ES-I3 (cell line): ENCODE data around the gene NFKB1.

Experiments
- H3K36me3 ChIP-seq: 2 replicates; pipeline ENCODE4 v1.6.1; 2013; ENCODE audit warnings: mild to moderate bottlenecking, low read length, control low read depth, moderate library complexity; ENCODE audit not compliant: insufficient read depth
- H3K4me1 ChIP-seq: 2 replicates; pipeline ENCODE4 v1.6.1; 2013; ENCODE audit warnings: mild to moderate bottlenecking, control low read depth, low read length; ENCODE audit not compliant: insufficient read depth
- H3K9ac ChIP-seq: 2 replicates; pipeline ENCODE4 v1.6.1; 2013; ENCODE audit warnings: low read depth, mild to moderate bottlenecking, low read length, moderate library complexity
- H3K9me3 ChIP-seq: 2 replicates; pipeline ENCODE4 v1.6.1; 2013; ENCODE audit warnings: mild to moderate bottlenecking, low read length, moderate library complexity; ENCODE audit not compliant: control insufficient read depth, insufficient read depth

Gene NFKB1

GRCh38 chr4:102598086-102598761 is 97.1 kb downstream of the NFKB1 start:
- no peak overlapping the region for H3K9ac ChIP-seq
- H3K36me3 ChIP-seq: no peaks in the 10 kb centered on the region

GRCh38 chr4:102598762-102599374 is 97.7 kb downstream of the NFKB1 start:
- H3K9ac ChIP-seq: no peak overlapping the region
- H3K9me3 ChIP-seq: no peaks in the 10 kb centered on the region
- H3K36me3 ChIP-seq: no peaks in the 10 kb centered on the region
- no peaks in the 10 kb centered on the region for H3K4me1 ChIP-seq

More at GRCh38 chr4:102598086-102598761, 97.1 kb downstream of the NFKB1 start:
- Histone ChIP-seq H3K4me1 (no peaks in the 10 kb centered on the region), H3K9me3 (no peaks in the 10 kb centered on the region)

- no peak overlapping the region for H3K9ac ChIP-seq
- no peaks in the 10 kb centered on the region for H3K4me1 ChIP-seq
- H3K36me3 ChIP-seq: no peaks in the 10 kb centered on the region
- H3K9me3 ChIP-seq: no peaks in the 10 kb centered on the region
Observed at GRCh38 chr4:102599455-102599854, 98.3 kb downstream of the NFKB1 start.

- Histone ChIP-seq H3K9ac (no peak overlapping the region), H3K4me1 (no peaks in the 10 kb centered on the region), H3K36me3 (no peaks in the 10 kb centered on the region), H3K9me3 (no peaks in the 10 kb centered on the region)
Observed at GRCh38 chr4:102599886-102600285, 98.7 kb downstream of the NFKB1 start.

- no peaks in the 10 kb centered on the region for H3K36me3 ChIP-seq
- H3K4me1 ChIP-seq: no peaks in the 10 kb centered on the region
- H3K9ac ChIP-seq: no peak overlapping the region
- no peaks in the 10 kb centered on the region for H3K9me3 ChIP-seq
Observed at GRCh38 chr4:102600689-102601088, 99.5 kb downstream of the NFKB1 start.

GRCh38 chr4:102601586-102602227 is 100.5 kb downstream of the NFKB1 start:
- H3K36me3 ChIP-seq: no peaks in the 10 kb centered on the region; the same call in 1 of the 2 replicates
- H3K9me3 ChIP-seq: no peaks in the 10 kb centered on the region
- H3K9ac ChIP-seq: no peak overlapping the region
- no peaks in the 10 kb centered on the region for H3K4me1 ChIP-seq

- no peaks in the 10 kb centered on the region; the same call in 1 of the 2 replicates for H3K36me3 ChIP-seq
- H3K9ac ChIP-seq: no peak overlapping the region
Observed at GRCh38 chr4:102604222-102604940, 103.2 kb downstream of the NFKB1 start.

GRCh38 chr4:102606261-102606660 is 105.1 kb downstream of the NFKB1 start:
- Histone ChIP-seq H3K9ac (no peak overlapping the region), H3K9me3 (no peaks in the 10 kb centered on the region), H3K4me1 (no peaks in the 10 kb centered on the region), H3K36me3 (no peaks in the 10 kb centered on the region; the same call in none of the 2 replicates)

More at GRCh38 chr4:102604222-102604940, 103.2 kb downstream of the NFKB1 start:
- no peaks in the 10 kb centered on the region for H3K4me1 ChIP-seq
- H3K9me3 ChIP-seq: no peaks in the 10 kb centered on the region

GRCh38 chr4:102606846-102607450 is 105.8 kb downstream of the NFKB1 start:
- H3K9me3 ChIP-seq: no peaks in the 10 kb centered on the region
- H3K4me1 ChIP-seq: no peaks in the 10 kb centered on the region
- no peak overlapping the region for H3K9ac ChIP-seq
- H3K36me3 ChIP-seq: no peaks in the 10 kb centered on the region; the same call in none of the 2 replicates

GRCh38 chr4:102608190-102608589 is 107.0 kb downstream of the NFKB1 start:
- Histone ChIP-seq H3K9ac (no peak overlapping the region), H3K36me3 (no peaks in the 10 kb centered on the region; the same call in none of the 2 replicates), H3K4me1 (no peaks in the 10 kb centered on the region; the same call in 1 of the 2 replicates), H3K9me3 (no peaks in the 10 kb centered on the region)

GRCh38 chr4:102610007-102610406 is 108.8 kb downstream of the NFKB1 start:
- no peaks in the 10 kb centered on the region for H3K9me3 ChIP-seq
- peaks cover 4% of the 10 kb centered on the region for H3K4me1 ChIP-seq
- no peaks in the 10 kb centered on the region; the same call in none of the 2 replicates for H3K36me3 ChIP-seq
- no peak overlapping the region for H3K9ac ChIP-seq

- Histone ChIP-seq H3K36me3 (no peaks in the 10 kb centered on the region; the same call in none of the 2 replicates), H3K4me1 (peaks cover 4% of the 10 kb centered on the region), H3K9me3 (no peaks in the 10 kb centered on the region), H3K9ac (no peak overlapping the region)
Observed at GRCh38 chr4:102610476-102610875, 109.3 kb downstream of the NFKB1 start.

- no peaks in the 10 kb centered on the region for H3K9me3 ChIP-seq
- H3K9ac ChIP-seq: no peak overlapping the region
- H3K4me1 ChIP-seq: peaks cover 16% of the 10 kb centered on the region
- no peaks in the 10 kb centered on the region; the same call in 1 of the 2 replicates for H3K36me3 ChIP-seq
Observed at GRCh38 chr4:102612210-102612609, 111.1 kb downstream of the NFKB1 start.

GRCh38 chr4:102612824-102613366 is 111.7 kb downstream of the NFKB1 start:
- H3K36me3 ChIP-seq: no peaks in the 10 kb centered on the region; the same call in 1 of the 2 replicates
- no peaks in the 10 kb centered on the region for H3K9me3 ChIP-seq
- peaks cover 16% of the 10 kb centered on the region for H3K4me1 ChIP-seq
- H3K9ac ChIP-seq: no peak overlapping the region
